A549 (cell line): Measurements from ENCODE around the gene SLC43A3. TPM values are rescaled to one million over a fixed set of nuclear protein-coding genes. Genes with fewer than 3 reads are reported as not detected.
A peak's percentile ranks its signal among the peaks of the same experiment; 100 is the strongest.

ENCODE experiments used
- ATAC-seq, 2 experiments: fragments of 200-7000 bp in 1 of 2; fragments of >200 bp in 1 of 2; cut with Nextera tagmentation in 1 of 2; cut with Tn5 transposase in 1 of 2; 3 replicates each; pipeline versions ENCODE4 v1.8.0 to v1.9.1; 2018 to 2020; ENCODE audit warnings: mild to moderate bottlenecking in 1 of 2, moderate library complexity in 1 of 2
- CTCF ChIA-PET: fragments of 300-600 bp; sonication (Branson Sonifier 250); formaldehyde crosslinking; extraction: SDS; loops from one replicate; lab custom pipeline; 2021; ENCODE audit warnings: antibody characterized with exemption, inconsistent platforms; lab: Yijun Ruan, JAX
- POLR2A ChIA-PET: fragments of 350-600 bp; formaldehyde crosslinking; extraction: SDS; loops from one replicate; lab custom pipeline; 2021; ENCODE audit warnings: antibody characterized with exemption, inconsistent platforms; lab: Yijun Ruan, JAX
- DNase-seq, 2 experiments: peaks; one replicate each; pipeline versions ENCODE4 v3.0.0 to v3.0.0-alpha.2; 2011 to 2016; ENCODE audit warnings: low read depth in 1 of 2, low spot score in 1 of 2
- FAIRE-seq: peaks from 2 replicates; lab custom pipeline; 2011; peaks lifted over from hg19 to GRCh38; lab: Jason Lieb, UNC
- H3K27ac ChIP-seq, 2 experiments: fragments of >200 bp; sonication (Bioruptor Twin); formaldehyde crosslinking; 3 replicates each; pipeline ENCODE4 v1.5.1; 2016 to 2017
- H3K4me1 ChIP-seq: fragments of >200 bp; sonication (Bioruptor Twin); formaldehyde crosslinking; 3 replicates; pipeline ENCODE4 v1.6.1; 2016
- H3K4me2 ChIP-seq: fragments of >200 bp; sonication (Bioruptor Twin); formaldehyde crosslinking; 3 replicates; pipeline ENCODE4 v1.6.1; 2016
- H3K4me3 ChIP-seq: fragments of >200 bp; sonication (Bioruptor Twin); formaldehyde crosslinking; 3 replicates; pipeline ENCODE4 v1.5.1; 2016
- H3K9me3 ChIP-seq: fragments of >200 bp; sonication (Bioruptor Twin); formaldehyde crosslinking; 3 replicates; pipeline ENCODE4 v1.6.1; 2016
- BHLHE40 ChIP-seq: IDR thresholded peaks from 2 replicates; pipeline ENCODE4 v1.6.1; 2012; ENCODE audit warnings: low read depth, low read length, inconsistent platforms
- CBX2 ChIP-seq: fragments of 200-600 bp; sonication (generic); IDR thresholded peaks from 2 replicates; pipeline ENCODE4 v1.6.1; 2016; ENCODE audit warnings: low read depth, mild to moderate bottlenecking, borderline replicate concordance
- CHD2 ChIP-seq: fragments of 150-350 bp; IDR thresholded peaks from 2 replicates; pipeline ENCODE4 v1.6.1; 2014; ENCODE audit warnings: low read length; ENCODE audit not compliant: partially characterized antibody
- CHD4 ChIP-seq: fragments of 200-600 bp; sonication (generic); IDR thresholded peaks from 2 replicates; pipeline ENCODE4 v1.6.1; 2016; ENCODE audit warnings: antibody characterized with exemption, mild to moderate bottlenecking, borderline replicate concordance
- EHF ChIP-seq: fragments of 250-450 bp; sonication (Bioruptor Pico); IDR thresholded peaks from 2 replicates; pipeline ENCODE4 v1.5.0; 2020; ENCODE audit warnings: mild to moderate bottlenecking
- ESRRA ChIP-seq: fragments of 150-350 bp; IDR thresholded peaks from 2 replicates; pipeline ENCODE4 v1.6.1; 2014; ENCODE audit warnings: mild to moderate bottlenecking, low read length, borderline replicate concordance
- FOSB ChIP-seq: fragments of 250-450 bp; sonication (Bioruptor Pico); IDR thresholded peaks from 2 replicates; pipeline ENCODE4 v1.5.0; 2020; ENCODE audit warnings: mild to moderate bottlenecking, moderate library complexity
- FOSL2 ChIP-seq, 2 experiments: fragments of 450-650 bp in 1 of 2; fragments of >200 bp in 1 of 2; sonication (Bioruptor Twin) in 1 of 2; formaldehyde crosslinking; IDR thresholded peaks; 2 replicates each; pipeline versions ENCODE4 v1.5.0 to v1.6.1; 2016 to 2020; ENCODE audit warnings: mild to moderate bottlenecking in 1 of 2, moderate library complexity in 1 of 2
- FOXS1 ChIP-seq: fragments of 250-450 bp; sonication (Bioruptor Pico); IDR thresholded peaks from 2 replicates; pipeline ENCODE4 v1.5.0; 2020; ENCODE audit warnings: mild to moderate bottlenecking, moderate library complexity
- JUN ChIP-seq, 2 experiments: fragments of >200 bp; sonication (Bioruptor Twin); formaldehyde crosslinking; IDR thresholded peaks; 2 replicates in 1 of 2; 3 replicates in 1 of 2; pipeline ENCODE4 v1.6.1; 2016 to 2017
- KDM1A ChIP-seq: fragments of 200-600 bp; sonication (generic); IDR thresholded peaks from 2 replicates; pipeline ENCODE4 v1.6.1; 2016; ENCODE audit warnings: low read depth, mild to moderate bottlenecking
- MAFK ChIP-seq: fragments of 450-650 bp; IDR thresholded peaks from 2 replicates; pipeline ENCODE4 v1.6.1; 2014; ENCODE audit not compliant: partially characterized antibody
- POLR2AphosphoS2 ChIP-seq: conservative IDR thresholded peaks from 2 replicates; pipeline ENCODE4 v1.6.1; 2012; ENCODE audit warnings: low read length, improper control_type of control experiment, inconsistent platforms
- RARB ChIP-seq: fragments of 250-450 bp; sonication (Bioruptor Pico); IDR thresholded peaks from 2 replicates; pipeline ENCODE4 v1.8.0; 2021; ENCODE audit warnings: mild to moderate bottlenecking, moderate library complexity
- RNF2 ChIP-seq: fragments of 200-600 bp; sonication (generic); IDR thresholded peaks from 2 replicates; pipeline ENCODE4 v1.6.1; 2016; ENCODE audit warnings: low read depth, mild to moderate bottlenecking, antibody characterized with exemption, moderate library complexity, borderline replicate concordance
- SMC3 ChIP-seq: fragments of >200 bp; sonication (Bioruptor Twin); formaldehyde crosslinking; IDR thresholded peaks from 3 replicates; pipeline ENCODE4 v1.6.1; 2018; ENCODE audit warnings: inconsistent platforms
- SREBF2 ChIP-seq: fragments of 450-650 bp; IDR thresholded peaks from 2 replicates; pipeline ENCODE4 v1.6.1; 2014; ENCODE audit warnings: mild to moderate bottlenecking, moderate library complexity
- TFCP2L1 ChIP-seq: fragments of 250-450 bp; sonication (Bioruptor Pico); IDR thresholded peaks from 2 replicates; pipeline ENCODE4 v1.5.0; 2021; ENCODE audit warnings: mild to moderate bottlenecking
- ZC3H11A ChIP-seq: fragments of 450-650 bp; IDR thresholded peaks from 2 replicates; pipeline ENCODE4 v1.6.1; 2014; ENCODE audit warnings: antibody characterized with exemption, mild to moderate bottlenecking
- ZFP36 ChIP-seq: fragments of 450-650 bp; IDR thresholded peaks from 2 replicates; pipeline ENCODE4 v1.6.1; 2014; ENCODE audit warnings: borderline replicate concordance; ENCODE audit not compliant: partially characterized antibody
- ZNF302 ChIP-seq: fragments of 250-450 bp; sonication (Bioruptor Pico); IDR thresholded peaks from 2 replicates; pipeline ENCODE4 v1.9.0; 2021; ENCODE audit warnings: inconsistent platforms, mild to moderate bottlenecking, moderate library complexity
- WGBS: methylation state at CpG from one replicate; pipeline ENCODE4 v1.1.6; 2017; ENCODE audit errors: missing lambda C conversion rate; 5-methylcytosine and 5-hydroxymethylcytosine counted together
- polyA plus RNA-seq, 4 experiments: library from polyadenylated mRNA; depleted of rRNA in 3 of 4; stranded (reverse); fragments of >200 nt; fragmentation: RNase III in 1 of 4; extraction: RNeasy Plus Mini Kit Qiagen cat#74134 plus additional on column Dnase treatment in 1 of 4; gene quantifications; 2 replicates in 3 of 4; 3 replicates in 1 of 4; pipeline ENCODE4 v1.2.3, GENCODE V29; 2011 to 2017
- TF ChIP-seq, protein P1 (sequence below): fragments of 250-450 bp; sonication (Bioruptor Pico); IDR thresholded peaks from 2 replicates; pipeline ENCODE4 v1.5.0; 2021; ENCODE audit warnings: mild to moderate bottlenecking, moderate library complexity, borderline replicate concordance
- TF ChIP-seq, protein P2 (sequence below): IDR thresholded peaks from 2 replicates; pipeline ENCODE4 v1.6.1; 2012
- TF ChIP-seq, protein P3 (sequence below): fragments of 450-650 bp; IDR thresholded peaks from 2 replicates; pipeline ENCODE4 v1.6.1; 2014; ENCODE audit warnings: antibody characterized with exemption
- TF ChIP-seq, protein P4 (sequence below): IDR thresholded peaks from 2 replicates; pipeline ENCODE4 v1.6.1; 2012
- TF ChIP-seq, protein P5 (sequence below): fragments of 250-450 bp; sonication (Bioruptor Pico); IDR thresholded peaks from 2 replicates; pipeline ENCODE4 v1.5.0; 2020; ENCODE audit warnings: low read depth, mild to moderate bottlenecking, moderate library complexity
- TF ChIP-seq, protein P6 (sequence below): IDR thresholded peaks from 2 replicates; pipeline ENCODE4 v1.6.1; 2012; ENCODE audit warnings: low read depth, borderline replicate concordance

The SLC43A3 gene
- polyA plus RNA-seq, 2 of the 4 experiments (the other 2 are of a cell fraction): 0.12 to 0.30 TPM

DNA sequence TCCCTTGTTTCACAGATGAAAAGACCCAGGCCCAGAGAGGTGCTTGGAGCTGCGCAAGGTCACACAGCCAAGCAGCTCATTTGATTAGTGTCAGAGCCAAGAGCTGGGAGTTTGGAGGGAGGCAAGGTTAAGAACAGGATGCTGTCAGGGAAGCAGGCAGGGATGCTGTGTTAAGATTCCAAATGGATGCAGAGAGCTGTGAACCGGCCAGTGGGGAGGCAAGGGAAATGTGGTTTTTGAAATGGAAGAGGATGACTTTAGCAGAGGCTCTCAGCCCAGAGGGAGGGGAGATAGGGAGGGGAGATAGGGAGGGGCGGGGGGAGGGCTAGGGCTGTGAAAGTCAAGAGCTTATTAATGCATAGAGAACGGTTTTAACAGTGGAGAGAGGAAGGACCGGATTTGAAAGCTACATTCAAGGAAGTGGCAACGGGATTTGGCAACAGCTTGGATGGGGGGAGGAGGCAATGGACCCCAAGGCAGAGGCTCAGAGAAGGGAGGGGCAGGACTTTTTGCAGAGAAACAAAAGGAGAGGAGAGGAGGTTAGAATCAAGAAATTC, 46.4 kb upstream of the SLC43A3 start:
- WGBS: 64% methylated on average over 5 of the region's 6 CpGs
- Histone ChIP-seq H3K4me2 (no peak overlapping the region), H3K4me3 (no peak overlapping the region), H3K9me3 (no peaks in the 10 kb centered on the region)
- POLR2A ChIA-PET: interaction anchor here (0.7 kb wide), 1 partner anchor 16 kb away, joined by 8 read pairs; no protein-coding TSS in a partner anchor
- no peak for TF ChIP-seq ESRRA
- no peak for TF ChIP-seq SREBF2
- TF ChIP-seq SMC3: no peak
- no peak for TF ChIP-seq CHD2
- no peak for TF ChIP-seq POLR2AphosphoS2
- no peak for TF ChIP-seq TFCP2L1 (CRISPR knock-in tag)
- TF ChIP-seq, protein P1, sequence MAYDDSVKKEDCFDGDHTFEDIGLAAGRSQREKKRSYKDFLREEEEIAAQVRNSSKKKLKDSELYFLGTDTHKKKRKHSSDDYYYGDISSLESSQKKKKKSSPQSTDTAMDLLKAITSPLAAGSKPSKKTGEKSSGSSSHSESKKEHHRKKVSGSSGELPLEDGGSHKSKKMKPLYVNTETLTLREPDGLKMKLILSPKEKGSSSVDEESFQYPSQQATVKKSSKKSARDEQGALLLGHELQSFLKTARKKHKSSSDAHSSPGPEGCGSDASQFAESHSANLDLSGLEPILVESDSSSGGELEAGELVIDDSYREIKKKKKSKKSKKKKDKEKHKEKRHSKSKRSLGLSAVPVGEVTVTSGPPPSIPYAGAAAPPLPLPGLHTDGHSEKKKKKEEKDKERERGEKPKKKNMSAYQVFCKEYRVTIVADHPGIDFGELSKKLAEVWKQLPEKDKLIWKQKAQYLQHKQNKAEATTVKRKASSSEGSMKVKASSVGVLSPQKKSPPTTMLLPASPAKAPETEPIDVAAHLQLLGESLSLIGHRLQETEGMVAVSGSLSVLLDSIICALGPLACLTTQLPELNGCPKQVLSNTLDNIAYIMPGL: no peak
- TF ChIP-seq, protein P2, sequence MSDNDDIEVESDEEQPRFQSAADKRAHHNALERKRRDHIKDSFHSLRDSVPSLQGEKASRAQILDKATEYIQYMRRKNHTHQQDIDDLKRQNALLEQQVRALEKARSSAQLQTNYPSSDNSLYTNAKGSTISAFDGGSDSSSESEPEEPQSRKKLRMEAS: no peak
- no peak for TF ChIP-seq ZC3H11A
- TF ChIP-seq BHLHE40: no peak
- no peak for TF ChIP-seq MAFK
- no peak for TF ChIP-seq RNF2
- TF ChIP-seq, protein P3, sequence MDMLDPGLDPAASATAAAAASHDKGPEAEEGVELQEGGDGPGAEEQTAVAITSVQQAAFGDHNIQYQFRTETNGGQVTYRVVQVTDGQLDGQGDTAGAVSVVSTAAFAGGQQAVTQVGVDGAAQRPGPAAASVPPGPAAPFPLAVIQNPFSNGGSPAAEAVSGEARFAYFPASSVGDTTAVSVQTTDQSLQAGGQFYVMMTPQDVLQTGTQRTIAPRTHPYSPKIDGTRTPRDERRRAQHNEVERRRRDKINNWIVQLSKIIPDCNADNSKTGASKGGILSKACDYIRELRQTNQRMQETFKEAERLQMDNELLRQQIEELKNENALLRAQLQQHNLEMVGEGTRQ: no peak
- TF ChIP-seq, protein P4, sequence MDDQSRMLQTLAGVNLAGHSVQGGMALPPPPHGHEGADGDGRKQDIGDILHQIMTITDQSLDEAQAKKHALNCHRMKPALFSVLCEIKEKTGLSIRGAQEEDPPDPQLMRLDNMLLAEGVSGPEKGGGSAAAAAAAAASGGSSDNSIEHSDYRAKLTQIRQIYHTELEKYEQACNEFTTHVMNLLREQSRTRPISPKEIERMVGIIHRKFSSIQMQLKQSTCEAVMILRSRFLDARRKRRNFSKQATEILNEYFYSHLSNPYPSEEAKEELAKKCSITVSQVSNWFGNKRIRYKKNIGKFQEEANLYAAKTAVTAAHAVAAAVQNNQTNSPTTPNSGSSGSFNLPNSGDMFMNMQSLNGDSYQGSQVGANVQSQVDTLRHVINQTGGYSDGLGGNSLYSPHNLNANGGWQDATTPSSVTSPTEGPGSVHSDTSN: no peak
- TF ChIP-seq CBX2: no peak
- no peak for TF ChIP-seq CHD4
- TF ChIP-seq, protein P5, sequence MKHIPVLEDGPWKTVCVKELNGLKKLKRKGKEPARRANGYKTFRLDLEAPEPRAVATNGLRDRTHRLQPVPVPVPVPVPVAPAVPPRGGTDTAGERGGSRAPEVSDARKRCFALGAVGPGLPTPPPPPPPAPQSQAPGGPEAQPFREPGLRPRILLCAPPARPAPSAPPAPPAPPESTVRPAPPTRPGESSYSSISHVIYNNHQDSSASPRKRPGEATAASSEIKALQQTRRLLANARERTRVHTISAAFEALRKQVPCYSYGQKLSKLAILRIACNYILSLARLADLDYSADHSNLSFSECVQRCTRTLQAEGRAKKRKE (CRISPR knock-in tag): no peak
- no peak for TF ChIP-seq FOSB (CRISPR knock-in tag)
- no peak for TF ChIP-seq ZFP36
- TF ChIP-seq, all 56 proteins: peak for 0
- ATAC-seq (no peak), FAIRE-seq (no peak), DNase-seq (no peak)
- CTCF ChIA-PET: interaction anchor here (0.6 to 8.7 kb wide), 11 partner anchors 8 to 171 kb away, joined by 3 to 102 read pairs (median 4); partner anchors contain the start of gene RTN4RL2
- Histone ChIP-seq H3K27ac (0 out of 6 replicates have a peak overlapping the region, but pooled peaks of 1 of the 2 experiments have one; percentile 14), H3K4me1 (peaks cover 41% of the 10 kb centered on the region)

DNA sequence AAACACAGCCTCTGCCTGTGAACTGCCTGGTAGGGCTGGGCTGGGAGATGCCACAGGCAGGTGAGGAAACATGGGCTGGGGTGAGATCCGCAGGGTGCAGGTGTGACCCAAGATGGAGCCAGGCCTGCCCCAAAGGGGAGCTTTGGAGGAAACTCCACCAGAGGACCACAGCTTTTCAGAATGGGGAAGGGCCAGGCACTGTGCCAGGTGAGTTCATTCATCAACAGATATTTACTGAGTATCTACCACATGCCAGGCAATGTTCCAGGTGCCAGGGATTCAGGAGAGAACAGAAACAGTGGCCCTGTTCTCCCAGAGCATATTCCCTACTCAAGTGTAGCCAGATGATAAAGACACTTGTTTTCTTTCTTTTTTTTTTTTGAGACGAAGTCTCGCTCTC, 44.6 kb upstream of the SLC43A3 start:
- WGBS: 96% methylated on average over 3 of the region's 3 CpGs
- no peak for DNase-seq

More for the DNA sequence above, 44.6 kb upstream of the SLC43A3 start:
- TF ChIP-seq JUN (IDR thresholded peaks at IDR 0.05): no peak
- no peak for TF ChIP-seq FOXS1 (CRISPR knock-in tag)
- no peak for TF ChIP-seq ZNF302
- TF ChIP-seq FOSL2 (IDR thresholded peaks at IDR 0.05): no peak
- TF ChIP-seq FOSL2 (CRISPR knock-in tag; IDR thresholded peaks at IDR 0.05): no peak
- TF ChIP-seq, protein P2: no peak
- TF ChIP-seq ZFP36: no peak
- TF ChIP-seq, protein P6, sequence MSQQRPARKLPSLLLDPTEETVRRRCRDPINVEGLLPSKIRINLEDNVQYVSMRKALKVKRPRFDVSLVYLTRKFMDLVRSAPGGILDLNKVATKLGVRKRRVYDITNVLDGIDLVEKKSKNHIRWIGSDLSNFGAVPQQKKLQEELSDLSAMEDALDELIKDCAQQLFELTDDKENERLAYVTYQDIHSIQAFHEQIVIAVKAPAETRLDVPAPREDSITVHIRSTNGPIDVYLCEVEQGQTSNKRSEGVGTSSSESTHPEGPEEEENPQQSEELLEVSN: no peak
- TF ChIP-seq, protein P1: no peak
- TF ChIP-seq EHF (CRISPR knock-in tag): no peak
- TF ChIP-seq KDM1A: no peak
- TF ChIP-seq RARB: no peak
- Histone ChIP-seq H3K4me2 (no peak overlapping the region), H3K9me3 (no peaks in the 10 kb centered on the region), H3K4me3 (no peak overlapping the region), H3K27ac (no peak overlapping the region), H3K4me1 (peaks cover 24% of the 10 kb centered on the region)
- CTCF ChIA-PET: interaction anchor here (0.5 to 8.7 kb wide), 7 partner anchors 11 to 126 kb away, joined by 3 to 102 read pairs (median 5); partner anchors contain the start of gene RTN4RL2
- no peak for ATAC-seq
- POLR2A ChIA-PET: no interaction called here
- no peak for FAIRE-seq
